GM12878 (cell line): Measurements from ENCODE around the gene RAPGEF1. TPM values are rescaled to one million over a fixed set of nuclear protein-coding genes. Genes with fewer than 3 reads are reported as not detected.

Experiments used
- BCL11A ChIP-seq: IDR thresholded peaks from 2 replicates; pipeline ENCODE4 v1.6.1; 2011; ENCODE audit warnings: low read depth, low read length
- LARP7 ChIP-seq: fragments of 450-650 bp; IDR thresholded peaks from 2 replicates; pipeline ENCODE4 v1.6.1; 2017; ENCODE audit warnings: mild to moderate bottlenecking
- MYB ChIP-seq: fragments of 150-350 bp; IDR thresholded peaks from 2 replicates; pipeline ENCODE4 v1.6.1; 2014; ENCODE audit warnings: mild to moderate bottlenecking, low read depth, low read length, borderline replicate concordance
- POLR2AphosphoS5 ChIP-seq: IDR thresholded peaks from 2 replicates; pipeline ENCODE4 v1.6.1; 2011; ENCODE audit warnings: mild to moderate bottlenecking, low read length, inconsistent platforms
- ZNF207 ChIP-seq: fragments of 450-650 bp; IDR thresholded peaks from 2 replicates; pipeline ENCODE4 v1.6.1; 2014; ENCODE audit warnings: antibody characterized with exemption, mild to moderate bottlenecking, borderline replicate concordance
- polyA plus RNA-seq, 11 experiments: library from polyadenylated mRNA; depleted of rRNA in 4 of 11; unstranded in 6 of 11; stranded (reverse) in 5 of 11; fragments of >200 nt; fragmentation: Nextera tagmentation in 4 of 11; fragmentation: Illumina TruSeq in 1 of 11; extraction: Ambion mirVana in 4 of 11; extraction: Trizol in 1 of 11; gene quantifications; 1 replicate in 1 of 11; 2 replicates in 10 of 11; pipeline versions ENCODE4 v1.2.1 to v1.2.3, GENCODE V29; 2011 to 2016; ENCODE audit warnings: inconsistent platforms in 2 of 11, missing spikeins in 2 of 11, low read depth in 1 of 11
- total RNA-seq, 4 experiments: library from RNA; depleted of rRNA in 3 of 4; stranded (reverse); fragments of >200 nt in 3 of 4; fragmentation: Illumina TruSeq in 1 of 4; extraction: Trizol in 1 of 4; gene quantifications; 2 replicates each; pipeline versions ENCODE4 v1.2.1 to v1.2.3, GENCODE V29; 2013 to 2021
- TF ChIP-seq, protein P1 (sequence below): fragments of 450-650 bp; IDR thresholded peaks from 2 replicates; pipeline ENCODE4 v1.6.1; 2016; ENCODE audit warnings: mild to moderate bottlenecking
- TF ChIP-seq, protein P2 (sequence below): fragments of 450-650 bp; IDR thresholded peaks from 2 replicates; pipeline ENCODE4 v1.6.1; 2017; ENCODE audit warnings: mild to moderate bottlenecking, moderate library complexity

The RAPGEF1 gene
- total and polyA plus RNA-seq, 10 of the 15 experiments (the other 5 are each of a cell fraction or from before 2014, with no cell fraction given): 0.42 to 113 (median 45.9) TPM

DNA sequence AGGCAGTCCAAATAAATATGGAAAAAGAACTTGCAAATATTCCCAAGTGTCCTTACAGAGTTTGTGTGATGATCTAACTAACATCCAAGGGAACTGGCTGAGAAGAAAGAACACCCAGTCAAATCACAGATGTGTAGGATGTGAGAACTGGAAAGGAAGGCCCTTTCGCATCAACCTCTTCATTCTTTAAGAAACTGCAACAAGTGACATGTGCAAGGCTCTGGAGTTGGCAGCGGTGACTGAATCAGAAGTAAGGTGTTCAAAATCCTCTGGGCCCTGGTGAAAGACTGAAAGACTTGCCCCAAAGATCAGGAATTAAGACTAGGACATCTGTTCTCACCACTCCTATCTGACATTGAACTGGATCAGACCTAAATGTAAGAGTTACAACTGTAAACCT, 88.7 kb downstream of the RAPGEF1 start (continued):
- TF ChIP-seq, protein P1, sequence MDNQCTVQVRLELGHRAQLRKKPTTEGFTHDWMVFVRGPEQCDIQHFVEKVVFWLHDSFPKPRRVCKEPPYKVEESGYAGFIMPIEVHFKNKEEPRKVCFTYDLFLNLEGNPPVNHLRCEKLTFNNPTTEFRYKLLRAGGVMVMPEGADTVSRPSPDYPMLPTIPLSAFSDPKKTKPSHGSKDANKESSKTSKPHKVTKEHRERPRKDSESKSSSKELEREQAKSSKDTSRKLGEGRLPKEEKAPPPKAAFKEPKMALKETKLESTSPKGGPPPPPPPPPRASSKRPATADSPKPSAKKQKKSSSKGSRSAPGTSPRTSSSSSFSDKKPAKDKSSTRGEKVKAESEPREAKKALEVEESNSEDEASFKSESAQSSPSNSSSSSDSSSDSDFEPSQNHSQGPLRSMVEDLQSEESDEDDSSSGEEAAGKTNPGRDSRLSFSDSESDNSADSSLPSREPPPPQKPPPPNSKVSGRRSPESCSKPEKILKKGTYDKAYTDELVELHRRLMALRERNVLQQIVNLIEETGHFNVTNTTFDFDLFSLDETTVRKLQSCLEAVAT: no peak
- TF ChIP-seq POLR2AphosphoS5 (no peak), BCL11A (no peak), ZNF207 (no peak), MYB (no peak), LARP7 (no peak)
- TF ChIP-seq, protein P2, sequence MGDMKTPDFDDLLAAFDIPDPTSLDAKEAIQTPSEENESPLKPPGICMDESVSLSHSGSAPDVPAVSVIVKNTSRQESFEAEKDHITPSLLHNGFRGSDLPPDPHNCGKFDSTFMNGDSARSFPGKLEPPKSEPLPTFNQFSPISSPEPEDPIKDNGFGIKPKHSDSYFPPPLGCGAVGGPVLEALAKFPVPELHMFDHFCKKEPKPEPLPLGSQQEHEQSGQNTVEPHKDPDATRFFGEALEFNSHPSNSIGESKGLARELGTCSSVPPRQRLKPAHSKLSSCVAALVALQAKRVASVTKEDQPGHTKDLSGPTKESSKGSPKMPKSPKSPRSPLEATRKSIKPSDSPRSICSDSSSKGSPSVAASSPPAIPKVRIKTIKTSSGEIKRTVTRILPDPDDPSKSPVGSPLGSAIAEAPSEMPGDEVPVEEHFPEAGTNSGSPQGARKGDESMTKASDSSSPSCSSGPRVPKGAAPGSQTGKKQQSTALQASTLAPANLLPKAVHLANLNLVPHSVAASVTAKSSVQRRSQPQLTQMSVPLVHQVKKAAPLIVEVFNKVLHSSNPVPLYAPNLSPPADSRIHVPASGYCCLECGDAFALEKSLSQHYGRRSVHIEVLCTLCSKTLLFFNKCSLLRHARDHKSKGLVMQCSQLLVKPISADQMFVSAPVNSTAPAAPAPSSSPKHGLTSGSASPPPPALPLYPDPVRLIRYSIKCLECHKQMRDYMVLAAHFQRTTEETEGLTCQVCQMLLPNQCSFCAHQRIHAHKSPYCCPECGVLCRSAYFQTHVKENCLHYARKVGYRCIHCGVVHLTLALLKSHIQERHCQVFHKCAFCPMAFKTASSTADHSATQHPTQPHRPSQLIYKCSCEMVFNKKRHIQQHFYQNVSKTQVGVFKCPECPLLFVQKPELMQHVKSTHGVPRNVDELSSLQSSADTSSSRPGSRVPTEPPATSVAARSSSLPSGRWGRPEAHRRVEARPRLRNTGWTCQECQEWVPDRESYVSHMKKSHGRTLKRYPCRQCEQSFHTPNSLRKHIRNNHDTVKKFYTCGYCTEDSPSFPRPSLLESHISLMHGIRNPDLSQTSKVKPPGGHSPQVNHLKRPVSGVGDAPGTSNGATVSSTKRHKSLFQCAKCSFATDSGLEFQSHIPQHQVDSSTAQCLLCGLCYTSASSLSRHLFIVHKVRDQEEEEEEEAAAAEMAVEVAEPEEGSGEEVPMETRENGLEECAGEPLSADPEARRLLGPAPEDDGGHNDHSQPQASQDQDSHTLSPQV: no peak
